SW 1271 (cell line): ENCODE results near the gene RABIF.
"Not testable (repeated sequence)": the region's sequence is repeated elsewhere in the genome, so short reads cannot be mapped to it uniquely, and the experiment has no call there.

Source experiments
- DNase-seq, 2 experiments: peaks; one replicate each; lab custom pipeline; 2025; lab: John Stamatoyannopoulos, UW

RABIF gene

DNA sequence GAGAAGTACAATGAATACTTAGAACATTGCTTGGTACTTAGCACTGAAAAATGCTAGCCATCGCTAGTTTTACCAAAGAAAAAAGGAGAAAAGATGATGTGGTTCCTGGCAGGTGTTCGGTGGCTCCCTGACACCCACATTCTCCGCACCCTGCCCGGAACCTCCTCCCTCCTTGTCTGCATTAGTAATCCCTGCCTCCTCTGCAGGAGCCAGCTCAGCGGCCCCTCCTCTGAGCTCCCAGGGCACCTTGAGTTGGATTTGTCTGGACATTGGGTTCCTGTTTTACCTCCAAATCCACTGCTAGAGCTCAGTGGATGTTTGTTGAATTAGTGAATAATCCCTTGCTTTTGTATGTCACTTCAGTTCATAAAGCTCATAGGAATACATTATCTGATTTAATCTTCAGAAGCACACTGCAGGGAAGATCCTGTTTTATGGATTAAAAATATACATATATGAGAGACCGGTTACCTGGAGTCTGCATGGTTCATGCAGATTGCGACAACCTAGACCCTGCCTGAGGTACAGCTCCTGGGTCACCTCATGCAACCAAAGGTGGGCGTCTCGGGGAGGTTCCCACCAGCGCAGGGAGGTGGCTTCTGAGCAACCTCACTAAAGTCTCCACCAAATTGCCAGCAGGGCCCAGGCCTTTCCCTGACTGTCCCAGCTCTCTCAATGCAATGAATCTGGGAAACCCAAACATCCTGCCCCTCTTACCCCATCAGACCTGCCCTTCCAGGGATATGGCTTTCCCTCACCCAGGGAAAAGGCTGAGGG is 54.0 kb downstream of the RABIF start:
- no peak for DNase-seq

DNA sequence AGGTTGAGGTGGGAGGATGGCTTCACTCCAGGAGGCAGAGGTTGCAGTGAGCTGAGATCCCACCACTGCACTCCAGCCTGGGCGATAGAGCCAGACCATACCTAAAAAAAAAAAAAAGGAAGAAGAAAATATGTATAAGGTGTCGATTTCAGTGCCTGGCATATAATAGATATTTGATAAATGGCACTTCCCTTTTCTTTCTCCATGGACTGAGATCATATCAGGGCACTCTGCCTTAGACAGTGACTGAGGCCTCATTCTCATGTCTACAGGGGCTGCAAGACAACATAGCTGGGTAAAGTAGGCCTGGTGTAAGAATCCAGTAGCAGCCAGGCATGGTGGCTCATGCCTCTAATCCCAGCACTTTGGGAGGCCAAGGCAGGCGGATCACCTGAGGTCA is 57.0 kb downstream of the RABIF start:
- DNase-seq = no peak

DNA sequence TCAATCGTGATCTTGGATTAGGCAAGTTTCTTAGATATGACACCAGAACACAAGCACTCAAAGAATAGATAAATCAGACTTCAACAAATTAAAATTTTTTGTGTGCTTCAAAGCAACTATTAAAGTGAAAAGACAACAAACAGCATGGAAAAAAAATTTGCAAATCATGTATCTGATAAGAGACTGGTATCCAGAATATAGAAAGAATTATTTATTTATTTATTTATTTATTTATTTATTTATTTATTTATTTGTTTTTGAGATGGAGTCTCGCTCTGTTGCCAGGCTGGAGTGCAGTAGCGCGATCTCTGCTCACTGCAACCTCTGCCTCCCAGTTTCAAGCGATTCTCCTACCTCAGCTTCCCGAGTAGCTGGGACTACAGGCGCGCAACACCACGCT is 59.7 kb downstream of the RABIF start:
- not testable (repeated sequence) for DNase-seq
